HG03064 (cell line): ENCODE measurements around the gene ZER1.
"Not testable (repeated sequence)": the region's sequence is repeated elsewhere in the genome, so short reads cannot be mapped to it uniquely, and the experiment has no call there.

Source experiments
- ATAC-seq: cut with Tn5 transposase; IDR thresholded peaks from one replicate; pipeline ENCODE4 v1.9.1; 2021; ENCODE audit warnings: low read depth; ENCODE audit not compliant: unreplicated experiment

Gene ZER1

DNA sequence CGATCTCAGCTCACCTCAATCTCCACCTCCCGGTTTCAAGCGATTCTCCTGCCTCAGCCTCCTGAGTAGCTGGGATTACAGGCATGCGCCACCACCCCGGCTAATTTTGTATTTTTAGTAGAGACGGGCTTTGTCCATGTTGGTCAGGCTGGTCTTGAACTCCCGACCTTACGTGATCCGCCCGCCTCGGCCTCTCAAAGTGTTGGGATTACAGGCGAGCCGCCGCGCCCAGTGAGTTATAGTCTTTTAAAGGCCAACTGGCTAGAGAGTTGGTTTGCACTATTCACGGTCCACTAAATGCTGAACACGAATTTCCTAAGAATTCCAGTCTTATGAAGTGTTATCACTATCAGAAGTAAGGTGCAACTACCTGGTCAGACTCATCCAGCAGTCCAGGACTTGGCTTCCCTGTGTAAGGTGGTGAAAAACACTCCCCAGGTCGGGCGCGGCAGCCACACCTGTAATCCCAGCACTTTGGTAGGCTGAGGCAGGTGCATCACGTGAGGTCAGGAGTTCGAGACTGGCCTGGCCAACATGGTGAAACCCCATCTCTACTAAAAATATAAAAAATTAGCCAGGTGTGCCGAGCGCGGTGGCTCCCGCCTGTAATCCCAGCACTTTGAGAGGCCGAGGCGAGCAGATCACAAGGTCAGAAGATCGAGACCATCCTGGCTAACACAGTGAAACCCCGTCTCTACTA, 72.5 kb downstream of the ZER1 start:
- not testable (repeated sequence) for ATAC-seq

DNA sequence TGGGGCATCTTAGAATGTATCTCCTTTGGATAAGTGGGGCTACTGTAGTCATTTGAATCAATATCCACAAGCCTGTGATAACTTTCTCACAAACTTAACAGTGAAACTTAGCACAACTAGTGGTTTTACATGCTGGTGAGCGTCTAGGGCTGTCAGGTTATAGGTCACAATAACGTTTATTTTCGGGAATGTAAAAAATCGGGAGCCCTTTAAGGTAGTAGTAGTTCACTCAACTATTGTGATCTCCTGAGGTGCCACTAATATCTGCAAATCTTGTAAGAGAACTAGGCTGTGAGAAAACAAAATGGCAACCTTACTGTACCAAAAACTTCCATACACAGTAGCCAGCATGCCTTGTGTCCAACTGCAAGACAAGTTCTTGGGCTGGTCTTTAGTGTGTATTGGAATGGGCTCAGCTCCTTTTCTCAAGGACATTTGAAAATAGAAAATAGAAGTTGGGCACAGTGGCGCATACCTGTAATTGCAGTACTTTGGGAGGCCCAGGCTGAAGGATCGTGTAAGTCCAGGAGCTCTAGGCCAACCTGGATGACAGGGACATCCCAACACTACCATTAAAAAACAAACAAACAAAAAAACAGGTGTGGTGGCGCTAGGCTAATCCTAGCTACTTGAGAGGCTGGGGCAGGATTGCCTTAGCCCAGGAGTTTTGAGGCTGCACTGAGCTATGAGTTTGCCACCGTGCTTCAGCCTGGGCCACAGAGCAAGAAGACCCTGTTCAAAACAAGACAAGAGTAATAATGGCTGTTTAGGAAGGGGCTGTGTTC, 74.6 kb downstream of the ZER1 start:
- no peak for ATAC-seq

DNA sequence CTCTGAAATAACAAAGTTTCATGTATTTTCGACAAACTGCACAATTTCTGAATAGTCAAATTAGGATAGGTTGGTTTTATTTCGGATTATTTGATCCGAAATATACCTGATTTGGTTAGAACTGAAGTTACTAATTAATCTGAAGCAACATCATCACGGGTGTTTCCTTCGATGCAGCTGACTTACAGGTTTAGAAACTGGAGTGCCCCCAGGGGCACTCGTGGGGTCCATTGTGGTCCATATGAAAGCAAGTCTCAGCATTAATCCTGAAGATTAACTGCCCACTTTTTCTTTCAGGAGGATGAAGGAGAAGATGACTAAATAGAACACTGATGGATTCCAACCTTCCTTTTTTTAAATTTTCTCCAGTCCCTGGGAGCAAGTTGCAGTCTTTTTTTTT, 77.4 kb downstream of the ZER1 start:
- no peak for ATAC-seq

GRCh38 chr9:128693738-128694137, 78.0 kb downstream of the ZER1 start:
- ATAC-seq: not testable (repeated sequence)

DNA sequence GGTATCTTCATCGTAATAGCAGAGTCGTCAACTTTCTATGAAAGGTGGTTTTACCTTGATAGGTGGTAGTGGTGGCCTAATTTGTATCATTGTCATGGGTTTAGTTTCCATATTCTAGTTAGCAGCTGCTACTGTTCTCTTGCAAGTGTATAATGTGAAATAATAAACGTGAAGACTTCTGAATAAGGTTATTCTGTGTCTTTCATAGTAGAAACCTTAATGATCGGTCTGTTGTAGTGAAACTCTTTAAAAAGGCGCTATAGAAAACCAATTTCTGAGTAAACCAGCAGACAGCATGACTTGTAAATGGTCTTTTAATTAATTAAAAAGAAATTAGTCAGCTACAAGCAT, 81.1 kb downstream of the ZER1 start:
- no peak for ATAC-seq

GRCh38 chr9:128689820-128690683, 81.7 kb downstream of the ZER1 start:
- ATAC-seq: no peak

DNA sequence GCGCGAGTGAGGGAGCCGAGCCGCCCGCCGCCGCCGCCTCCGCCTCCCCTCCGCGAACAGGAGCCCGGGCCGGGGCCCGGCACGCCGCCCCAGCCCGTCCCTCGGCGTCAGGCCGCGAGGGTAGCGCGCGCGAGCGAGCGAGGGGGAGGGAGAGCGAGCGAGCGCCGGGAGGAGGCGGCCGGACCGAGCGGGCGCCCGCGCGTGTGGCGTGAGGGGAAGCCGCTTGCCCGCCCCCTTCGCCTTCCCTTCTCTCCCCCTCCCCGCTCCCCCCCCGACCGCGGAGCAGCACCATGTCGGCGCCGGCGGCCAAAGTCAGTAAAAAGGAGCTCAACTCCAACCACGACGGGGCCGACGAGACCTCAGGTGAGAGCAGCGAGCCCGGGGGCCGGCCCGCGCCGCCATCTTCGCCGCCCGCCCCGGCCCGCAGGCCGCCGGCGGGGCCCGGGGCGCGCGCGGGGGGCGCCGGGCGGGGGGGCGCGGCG, 82.4 kb downstream of the ZER1 start:
- peak; percentile 20 for ATAC-seq

- ATAC-seq: peak; percentile 51
These were observed 83.0 kb downstream of the ZER1 start, which contains the start of gene SET for GRCh38 chr9:128688501-128689292. Gene SET, plus strand, starts transcription at chr9:128689222. Its CDS starts 361 bp downstream, at chr9:128689583.

GRCh38 chr9:128687453-128687852, 84.3 kb downstream of the ZER1 start:
- ATAC-seq: no peak

DNA sequence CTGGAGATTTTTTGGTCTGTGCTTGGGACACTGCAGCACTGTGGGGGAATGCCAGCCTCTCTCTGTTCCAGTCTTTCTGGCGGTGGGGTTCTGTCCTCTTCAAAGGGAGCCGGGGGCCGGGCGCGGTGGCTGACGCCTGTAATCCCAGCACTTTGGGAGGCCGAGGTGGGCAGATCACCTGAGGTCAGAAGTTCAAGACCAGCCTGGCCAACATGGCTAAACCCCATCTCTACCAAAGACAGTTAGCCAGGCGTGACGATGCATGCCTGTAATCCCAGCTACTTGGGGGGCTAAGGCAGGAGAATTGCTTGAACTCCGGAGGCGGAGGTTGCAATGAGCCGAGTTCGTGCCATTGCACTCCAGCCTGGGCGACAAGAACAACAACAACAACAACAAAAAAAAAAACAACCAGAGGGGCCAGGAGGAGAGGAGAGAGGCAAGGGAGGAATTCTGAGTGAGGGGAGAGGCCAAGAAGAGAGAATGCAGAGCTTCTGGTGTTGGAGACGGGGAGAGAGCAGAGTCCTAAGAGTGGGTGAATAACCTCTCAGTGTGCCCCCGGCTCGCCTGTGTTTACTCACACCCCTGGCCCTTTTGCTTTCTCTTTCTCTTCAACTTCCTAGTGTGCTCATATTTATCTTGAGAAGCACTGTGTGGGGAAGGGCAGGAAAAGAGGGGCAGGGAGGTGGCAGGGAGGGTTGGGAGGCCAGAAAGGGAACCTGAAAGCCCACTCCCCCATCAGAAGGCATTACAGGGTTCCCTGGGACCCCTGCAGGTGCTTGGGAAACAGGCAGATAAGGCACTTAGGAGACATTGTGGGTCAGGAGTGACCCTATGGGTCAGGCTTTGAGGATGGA, 85.9 kb downstream of the ZER1 start:
- ATAC-seq: no peak

GRCh38 chr9:128684325-128685199, 87.2 kb downstream of the ZER1 start:
- no peak for ATAC-seq

GRCh38 chr9:128684065-128684324, 87.7 kb downstream of the ZER1 start:
- no peak for ATAC-seq

- ATAC-seq: no peak
These were observed 88.2 kb downstream of the ZER1 start for GRCh38 chr9:128683340-128684064.
